C4-2B (cell line): ENCODE results near the gene CCN2.

Experiments
- ZFX ChIP-seq: fragments of 450-650 bp; IDR thresholded peaks from 2 replicates; pipeline ENCODE4 v1.6.1; 2017
- TF ChIP-seq, protein P1 (sequence below): fragments of 450-650 bp; conservative IDR thresholded peaks from 2 replicates; pipeline ENCODE4 v1.5.1; 2017; ENCODE audit warnings: mild to moderate bottlenecking

DNA sequence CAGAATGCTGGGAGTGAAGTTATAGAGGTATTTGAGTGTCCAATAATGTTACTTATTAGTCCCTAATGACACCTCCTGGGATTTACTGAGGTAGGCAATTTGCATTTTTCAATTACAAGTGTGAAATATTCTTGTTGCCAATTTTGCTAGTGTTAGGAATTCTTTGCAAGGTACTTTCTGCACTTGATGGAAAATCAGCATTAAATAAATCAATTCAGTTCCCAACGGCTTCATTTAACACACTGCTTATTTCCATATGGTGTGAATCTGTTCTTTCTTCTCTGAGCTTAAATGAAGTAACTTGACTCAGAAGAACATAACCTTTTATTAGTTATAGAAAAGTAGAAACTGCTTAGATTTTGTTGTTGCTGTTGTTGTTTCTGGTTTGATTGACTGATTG lies 21.2 kb downstream of the CCN2 start:
- TF ChIP-seq, protein P1, sequence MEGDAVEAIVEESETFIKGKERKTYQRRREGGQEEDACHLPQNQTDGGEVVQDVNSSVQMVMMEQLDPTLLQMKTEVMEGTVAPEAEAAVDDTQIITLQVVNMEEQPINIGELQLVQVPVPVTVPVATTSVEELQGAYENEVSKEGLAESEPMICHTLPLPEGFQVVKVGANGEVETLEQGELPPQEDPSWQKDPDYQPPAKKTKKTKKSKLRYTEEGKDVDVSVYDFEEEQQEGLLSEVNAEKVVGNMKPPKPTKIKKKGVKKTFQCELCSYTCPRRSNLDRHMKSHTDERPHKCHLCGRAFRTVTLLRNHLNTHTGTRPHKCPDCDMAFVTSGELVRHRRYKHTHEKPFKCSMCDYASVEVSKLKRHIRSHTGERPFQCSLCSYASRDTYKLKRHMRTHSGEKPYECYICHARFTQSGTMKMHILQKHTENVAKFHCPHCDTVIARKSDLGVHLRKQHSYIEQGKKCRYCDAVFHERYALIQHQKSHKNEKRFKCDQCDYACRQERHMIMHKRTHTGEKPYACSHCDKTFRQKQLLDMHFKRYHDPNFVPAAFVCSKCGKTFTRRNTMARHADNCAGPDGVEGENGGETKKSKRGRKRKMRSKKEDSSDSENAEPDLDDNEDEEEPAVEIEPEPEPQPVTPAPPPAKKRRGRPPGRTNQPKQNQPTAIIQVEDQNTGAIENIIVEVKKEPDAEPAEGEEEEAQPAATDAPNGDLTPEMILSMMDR: no peak
- no peak for TF ChIP-seq ZFX
